Left ventricle myocardium superior (tissue), 1 donor: ENCODE results near the gene CDCA3. TPM values are rescaled to one million over a fixed set of nuclear protein-coding genes. Genes with fewer than 3 reads are reported as not detected.

Experiments
- ATAC-seq: fragments of 200-7000 bp; cut with Tn5 transposase; one replicate; pipeline ENCODE4 v1.9.1; 2020; ENCODE audit warnings: mild to moderate bottlenecking, moderate library complexity
- DNase-seq: peaks from one replicate; pipeline ENCODE4 v3.0.0-alpha.2; 2020
- intact Hi-C: fragments of 100-400 bp; cut with micrococcal nuclease; formaldehyde crosslinking; loops from one replicate; pipeline ENCODE4 v1.11.0; 2022
- total RNA-seq: library from RNA; stranded (reverse); fragmentation: NEBNext Ultra II Directional; extraction: Animal tissue kit (Norgen Biotek cat#: 25700); gene quantifications from one replicate; pipeline ENCODE4 v1.2.1, GENCODE V29; 2021
- donor health status: DM: no; HTN: yes; CAD: no; lungs with severe emphysema.

CDCA3 gene
- total RNA-seq, 1 donor from 2014 or later: 0.32 TPM

- ATAC-seq (peak; percentile 55), DNase-seq (peak; percentile 90)
- intact Hi-C loops: loop anchor here (5.0 kb wide), 1 partner anchor 88 kb away; no protein-coding TSS in a partner anchor
Measured at GRCh38 chr12:6825398-6826124, 25.5 kb downstream of the CDCA3 start.

GRCh38 chr12:6824901-6825381 lies 26.1 kb downstream of the CDCA3 start:
- ATAC-seq (no peak), DNase-seq (no peak)
- intact Hi-C loops: loop anchor here (5.0 kb wide), 1 partner anchor 88 kb away; no protein-coding TSS in a partner anchor

GRCh38 chr12:6824085-6824775 lies 26.9 kb downstream of the CDCA3 start:
- no peak for ATAC-seq
- no peak for DNase-seq
- intact Hi-C loops: no loop called here

- no peak for ATAC-seq
- no peak for DNase-seq
- intact Hi-C loops: no loop called here
Measured at GRCh38 chr12:6823182-6824084, 27.7 kb downstream of the CDCA3 start.

- ATAC-seq: no peak
- intact Hi-C loops: no loop called here
- no peak for DNase-seq
Measured at GRCh38 chr12:6822426-6823135, 28.5 kb downstream of the CDCA3 start.

- ATAC-seq (peak; percentile 69), DNase-seq (peak; percentile 79)
- intact Hi-C loops: no loop called here
Measured at GRCh38 chr12:6821591-6822425, 29.3 kb downstream of the CDCA3 start, which contains the start of gene GPR162. Gene GPR162, plus strand, starts transcription at chr12:6821821. Its CDS starts 2,078 bp downstream, at chr12:6823899.

- intact Hi-C loops: no loop called here
- DNase-seq: no peak
Measured at GRCh38 chr12:6820166-6820565, 30.9 kb downstream of the CDCA3 start.

GRCh38 chr12:6819106-6820030 lies 31.7 kb downstream of the CDCA3 start:
- intact Hi-C loops: no loop called here
- no peak for ATAC-seq
- no peak for DNase-seq

More at GRCh38 chr12:6820166-6820565, 30.9 kb downstream of the CDCA3 start:
- ATAC-seq: no peak

GRCh38 chr12:6818645-6819044 lies 32.4 kb downstream of the CDCA3 start:
- no peak for ATAC-seq
- intact Hi-C loops: no loop called here
- DNase-seq: no peak

GRCh38 chr12:6818222-6818621 lies 32.9 kb downstream of the CDCA3 start:
- intact Hi-C loops: no loop called here
- ATAC-seq: no peak
- no peak for DNase-seq

GRCh38 chr12:6817662-6818157 lies 33.4 kb downstream of the CDCA3 start:
- ATAC-seq (no peak), DNase-seq (no peak)
- intact Hi-C loops: no loop called here

- intact Hi-C loops: no loop called here
- DNase-seq (no peak), ATAC-seq (no peak)
Measured at GRCh38 chr12:6817098-6817497, 34.0 kb downstream of the CDCA3 start.

GRCh38 chr12:6816598-6816997 lies 34.5 kb downstream of the CDCA3 start:
- intact Hi-C loops: no loop called here
- ATAC-seq (no peak), DNase-seq (no peak)

- intact Hi-C loops: no loop called here
- ATAC-seq: no peak
- no peak for DNase-seq
Measured at GRCh38 chr12:6813363-6813762, 37.7 kb downstream of the CDCA3 start.

GRCh38 chr12:6810758-6811157 lies 40.3 kb downstream of the CDCA3 start:
- DNase-seq (no peak), ATAC-seq (no peak)
- intact Hi-C loops: no loop called here

GRCh38 chr12:6809056-6809455 lies 42.0 kb downstream of the CDCA3 start:
- intact Hi-C loops: no loop called here

GRCh38 chr12:6807170-6807569 lies 43.9 kb downstream of the CDCA3 start:
- intact Hi-C loops: no loop called here
- DNase-seq (no peak), ATAC-seq (no peak)

More at GRCh38 chr12:6809056-6809455, 42.0 kb downstream of the CDCA3 start:
- DNase-seq: no peak
- ATAC-seq: no peak
